K562 (cell line): ENCODE results near the gene RNF187.
A peak's percentile ranks its signal among the peaks of the same experiment; 100 is the strongest.

Experiments
- ATF2 ChIP-seq: sonication (generic); formaldehyde crosslinking; IDR thresholded peaks from 2 replicates; pipeline ENCODE4 v1.8.1; 2022; ENCODE audit warnings: missing genetic modification reagents
- CTCF ChIP-seq, 3 experiments: IDR thresholded peaks in 2 of 3; conservative IDR thresholded peaks in 1 of 3; 2 replicates each; pipeline ENCODE4 v1.5.1; 2011 to 2012; ENCODE audit warnings: low read length in 3 of 3, mild to moderate bottlenecking in 3 of 3, control low read depth in 2 of 3, improper control_type of control experiment in 1 of 3, inconsistent platforms in 1 of 3, low read depth in 1 of 3, mixed read lengths in 1 of 3, moderate library complexity in 1 of 3; ENCODE audit not compliant: insufficient read depth in 2 of 3
- EZH2 ChIP-seq: IDR thresholded peaks from 2 replicates; pipeline ENCODE4 v1.6.1; 2012; ENCODE audit warnings: low read depth, mild to moderate bottlenecking, inconsistent platforms, low read length, borderline replicate concordance
- FOSL1 ChIP-seq: fragments of 200-800 bp; sonication (Bioruptor generic); conservative IDR thresholded peaks from 2 replicates; pipeline ENCODE4 v1.6.1; 2016; ENCODE audit warnings: missing genetic modification characterization, missing compliant biosample characterization
- FOXK2 ChIP-seq, 2 experiments: fragments of 450-650 bp; IDR thresholded peaks in 1 of 2; conservative IDR thresholded peaks in 1 of 2; 2 replicates each; pipeline ENCODE4 v1.6.1; 2016; ENCODE audit warnings: low read depth in 2 of 2, mild to moderate bottlenecking in 1 of 2
- HSF4 ChIP-seq: fragments of 250-450 bp; sonication (Bioruptor Pico); IDR thresholded peaks from 2 replicates; pipeline ENCODE4 v2.1.2; 2022; ENCODE audit warnings: mild to moderate bottlenecking, moderate library complexity, borderline replicate concordance
- POLR2A ChIP-seq: fragments of 450-650 bp; conservative IDR thresholded peaks from 2 replicates; pipeline ENCODE4 v1.6.1; 2016
- POLR2AphosphoS5 ChIP-seq: IDR thresholded peaks from 2 replicates; pipeline ENCODE4 v1.6.1; 2011; ENCODE audit warnings: mild to moderate bottlenecking, low read depth, low read length, moderate library complexity; ENCODE audit not compliant: control insufficient read depth, insufficient read depth
- REST ChIP-seq, 2 experiments: fragments of 450-650 bp; formaldehyde crosslinking in 1 of 2; IDR thresholded peaks; 2 replicates each; pipeline versions ENCODE4 v1.4.0 to v1.6.1; 2014 to 2020; ENCODE audit warnings: mild to moderate bottlenecking in 2 of 2, borderline replicate concordance in 1 of 2, low read depth in 1 of 2
- ZNF124 ChIP-seq: sonication (generic); formaldehyde crosslinking; IDR thresholded peaks from 2 replicates; pipeline ENCODE4 v1.8.1; 2022; ENCODE audit warnings: missing genetic modification reagents

GRCh38 chr1:228446852-228447251 lies 40.3 kb upstream of the RNF187 start:
- TF ChIP-seq HSF4 (CRISPR knock-in tag) (no peak), FOSL1 (tag) (no peak), ZNF124 (CRISPR knock-in tag) (no peak), REST (IDR thresholded peaks at IDR 0.05; ENCODE audit: borderline replicate concordance) (no peak), REST (CRISPR knock-in tag; IDR thresholded peaks at IDR 0.05; ENCODE audit: low read depth) (no peak), ATF2 (CRISPR knock-in tag) (no peak), POLR2AphosphoS5 (no peak), POLR2A (no peak), EZH2 (no peak), FOXK2 (conservative IDR thresholded peaks at IDR 0.05 in 1 of 2, IDR thresholded peaks at IDR 0.05 in 1 of 2; ENCODE audit: low read depth in 2 of 2) (no peak), CTCF (IDR thresholded peaks at IDR 0.05 in 2 of 3, conservative IDR thresholded peaks at IDR 0.05 in 1 of 3; ENCODE audit: insufficient read depth in 2 of 3, low read depth in 1 of 3, low read length in 3 of 3) (0 out of 6 replicates have a peak, but pooled peaks of 1 of the 3 experiments have one; percentile 11)
